Calu3 (cell line): ENCODE data around the gene HMGN5. TPM values are rescaled to one million over a fixed set of nuclear protein-coding genes. Genes with fewer than 3 reads are reported as not detected.

Source experiments
- BruUV-seq: library from RNA; stranded (reverse); fragments of 400-500 nt; replicated peaks from 2 replicates; lab custom pipeline; 2021; lab: Mats Ljungman, UMichigan
- CTCF ChIA-PET: fragments of 300-600 bp; sonication (Branson Sonifier 250); formaldehyde crosslinking; loops from one replicate; lab custom pipeline; 2022; ENCODE audit warnings: antibody characterized with exemption; lab: Charles Lee
- DNase-seq: peaks from one replicate; pipeline ENCODE4 v3.0.0; 2022
- H3K27ac Mint-ChIP-seq: one replicate; pipeline ENCODE4 v1.8.0; 2022; ENCODE audit warnings: mixed read lengths; ENCODE audit not compliant: unreplicated experiment
- H3K27me3 Mint-ChIP-seq: one replicate; pipeline ENCODE4 v1.8.0; 2022; ENCODE audit warnings: mixed read lengths; ENCODE audit not compliant: unreplicated experiment
- H3K36me3 Mint-ChIP-seq: one replicate; pipeline ENCODE4 v1.8.0; 2022; ENCODE audit warnings: mild to moderate bottlenecking, moderate library complexity, mixed read lengths; ENCODE audit not compliant: insufficient read depth, unreplicated experiment
- H3K4me1 Mint-ChIP-seq: one replicate; pipeline ENCODE4 v1.8.0; 2022; ENCODE audit warnings: mild to moderate bottlenecking, low read depth, mixed read lengths; ENCODE audit not compliant: unreplicated experiment
- H3K4me3 Mint-ChIP-seq: one replicate; pipeline ENCODE4 v1.8.0; 2022; ENCODE audit warnings: mild to moderate bottlenecking, low read depth, moderate library complexity, mixed read lengths; ENCODE audit not compliant: unreplicated experiment
- H3K9me3 Mint-ChIP-seq: one replicate; pipeline ENCODE4 v1.8.0; 2022; ENCODE audit warnings: low read depth, mixed read lengths; ENCODE audit not compliant: unreplicated experiment
- CTCF ChIP-seq: fragments of 200-600 bp; IDR thresholded peaks from one replicate; pipeline ENCODE4 v1.8.0; 2022; ENCODE audit warnings: antibody characterized with exemption; ENCODE audit not compliant: unreplicated experiment
- intact Hi-C: fragments of 100-400 bp; cut with micrococcal nuclease; formaldehyde crosslinking; loops from one replicate; pipeline ENCODE4 v1.10.0; 2022; ENCODE audit not compliant: unreplicated experiment
- total RNA-seq: library from RNA; stranded (reverse); gene quantifications from 2 replicates; pipeline ENCODE4 v1.2.3, GENCODE V29; 2022

Gene HMGN5
- total RNA-seq, 1 experiment from 2014 or later, result 14.4 TPM

- H3K27ac Mint-ChIP-seq, result no peak overlapping the region
- no peaks in the 10 kb centered on the region for H3K27me3 Mint-ChIP-seq
- intact Hi-C loops, result no loop called here
- no peak for TF ChIP-seq CTCF
- BruUV-seq, result no TSS peak
- H3K4me1 Mint-ChIP-seq, result peaks cover 30% of the 10 kb centered on the region
- H3K36me3 Mint-ChIP-seq, result peaks cover 21% of the 10 kb centered on the region
- DNase-seq, result no peak
- no peak overlapping the region for H3K4me3 Mint-ChIP-seq
- H3K9me3 Mint-ChIP-seq, result no peaks in the 10 kb centered on the region
- CTCF ChIA-PET, result no interaction called here
Measured at GRCh38 chrX:81205551-81205950, 3.8 kb upstream of the HMGN5 start.

- CTCF ChIA-PET, result no interaction called here
- Mint-ChIP-seq H3K4me1 (peaks cover 30% of the 10 kb centered on the region), H3K36me3 (peaks cover 21% of the 10 kb centered on the region), H3K4me3 (peak overlapping the region; percentile 87), H3K27ac (peak overlapping the region; percentile 97), H3K9me3 (no peaks in the 10 kb centered on the region), H3K27me3 (no peaks in the 10 kb centered on the region)
- DNase-seq, result no peak
- intact Hi-C loops, result loop anchor here (2.0 to 5.0 kb wide), 2 partner anchors 58 to 81 kb away; no protein-coding TSS in a partner anchor
- BruUV-seq, result no TSS peak
- no peak for TF ChIP-seq CTCF
Measured at GRCh38 chrX:81202943-81203342, 1.2 kb upstream of the HMGN5 start.

- CTCF ChIA-PET, result interaction anchor here (0.7 kb wide), 1 partner anchor 42 kb away, joined by 4 read pairs; no protein-coding TSS in a partner anchor
- no TSS peak for BruUV-seq
Measured at GRCh38 chrX:81202456-81202819, 725 bp upstream of the HMGN5 start.

GRCh38 chrX:81201071-81201470 lies 642 bp downstream of the HMGN5 start:
- no TSS peak for BruUV-seq
- H3K4me1 Mint-ChIP-seq, result peaks cover 22% of the 10 kb centered on the region
- peak overlapping the region; percentile 97 for H3K27ac Mint-ChIP-seq
- H3K27me3 Mint-ChIP-seq, result no peaks in the 10 kb centered on the region
- H3K36me3 Mint-ChIP-seq, result peaks cover 21% of the 10 kb centered on the region
- no peak for TF ChIP-seq CTCF
- CTCF ChIA-PET, result no interaction called here
- intact Hi-C loops, result loop anchor here (5.0 kb wide), 1 partner anchor 79 kb away; no protein-coding TSS in a partner anchor
- no peaks in the 10 kb centered on the region for H3K9me3 Mint-ChIP-seq
- no peak for DNase-seq
- H3K4me3 Mint-ChIP-seq, result peak overlapping the region; percentile 87

More at GRCh38 chrX:81202456-81202819, 725 bp upstream of the HMGN5 start:
- H3K27ac Mint-ChIP-seq, result peak overlapping the region; percentile 97
- H3K4me1 Mint-ChIP-seq, result peaks cover 30% of the 10 kb centered on the region
- H3K9me3 Mint-ChIP-seq, result no peaks in the 10 kb centered on the region
- H3K4me3 Mint-ChIP-seq, result peak overlapping the region; percentile 87
- peaks cover 21% of the 10 kb centered on the region for H3K36me3 Mint-ChIP-seq
- intact Hi-C loops, result loop anchor here (2.0 to 5.0 kb wide), 2 partner anchors 58 to 80 kb away; no protein-coding TSS in a partner anchor
- H3K27me3 Mint-ChIP-seq, result no peaks in the 10 kb centered on the region
- DNase-seq, result no peak
- TF ChIP-seq CTCF, result no peak
